Neutrophil (primary cell): ENCODE measurements around the gene GCLC.

Experiments used
- H3K27ac ChIP-seq: fragments of 200-600 bp; sonication (generic); 2 replicates; pipeline ENCODE4 v1.5.1; 2016; ENCODE audit warnings: mild to moderate bottlenecking, moderate library complexity
- H3K27me3 ChIP-seq: fragments of 200-600 bp; sonication (generic); 2 replicates; pipeline ENCODE4 v1.6.0; 2016; ENCODE audit warnings: mild to moderate bottlenecking
- H3K36me3 ChIP-seq: fragments of 200-600 bp; sonication (generic); 2 replicates; pipeline ENCODE4 v1.5.1; 2017
- H3K4me1 ChIP-seq, 2 experiments: fragments of 200-600 bp in 1 of 2; sonication (generic) in 1 of 2; 1 replicate in 1 of 2; 2 replicates in 1 of 2; pipeline versions ENCODE4 v1.5.1 to v1.6.1; 2013 to 2016; ENCODE audit warnings: low read depth in 1 of 2, low read length in 1 of 2, mild to moderate bottlenecking in 1 of 2, moderate library complexity in 1 of 2; ENCODE audit not compliant: control insufficient read depth in 1 of 2, insufficient read depth in 1 of 2
- H3K4me3 ChIP-seq, 2 experiments: fragments of 200-600 bp in 1 of 2; sonication (generic) in 1 of 2; 1 replicate in 1 of 2; 2 replicates in 1 of 2; pipeline ENCODE4 v1.5.1; 2013 to 2016; ENCODE audit warnings: low read depth in 1 of 2, low read length in 1 of 2, mild to moderate bottlenecking in 1 of 2, moderate library complexity in 1 of 2
- H3K9me3 ChIP-seq: fragments of 200-600 bp; sonication (generic); 2 replicates; pipeline ENCODE4 v1.5.1; 2016
- TF ChIP-seq, protein P1 (sequence below): fragments of 200-600 bp; sonication (generic); IDR thresholded peaks from 2 replicates; pipeline ENCODE4 v1.5.1; 2016; ENCODE audit warnings: antibody characterized with exemption

Gene GCLC

DNA sequence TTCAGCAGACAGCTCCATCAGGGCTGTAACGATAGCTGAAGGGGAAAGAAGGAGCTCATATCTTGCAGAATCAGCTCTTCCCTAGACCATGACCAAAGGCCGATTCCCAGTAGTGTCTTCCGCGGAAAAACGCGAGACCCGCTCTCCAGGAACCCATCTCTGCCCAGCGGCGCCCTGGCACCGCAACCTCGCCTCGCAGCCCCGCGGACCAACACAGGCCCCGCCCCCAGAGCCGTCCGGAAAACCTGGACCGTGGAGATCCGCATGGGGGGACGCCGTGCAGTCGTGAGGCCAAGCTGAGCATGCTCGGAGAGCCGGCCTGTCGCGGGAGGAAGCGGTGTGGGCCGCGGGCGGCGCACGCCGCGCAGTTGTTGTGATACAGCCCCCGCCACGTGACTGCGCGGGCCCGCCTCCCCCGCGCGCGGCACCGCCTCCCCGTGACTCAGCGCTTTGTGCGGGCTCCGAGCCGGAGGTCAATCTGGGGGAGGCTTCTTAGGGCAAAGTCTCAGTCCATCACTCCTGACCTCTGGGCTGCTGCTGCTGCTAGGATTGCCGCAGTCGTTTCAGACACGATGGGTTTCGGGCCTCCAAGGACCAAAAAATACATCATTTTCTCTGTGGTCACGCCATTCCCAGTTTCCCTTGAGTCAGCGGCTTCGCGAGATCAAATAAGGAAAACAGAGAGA is 3.1 kb upstream of the GCLC start:
- TF ChIP-seq, protein P1, sequence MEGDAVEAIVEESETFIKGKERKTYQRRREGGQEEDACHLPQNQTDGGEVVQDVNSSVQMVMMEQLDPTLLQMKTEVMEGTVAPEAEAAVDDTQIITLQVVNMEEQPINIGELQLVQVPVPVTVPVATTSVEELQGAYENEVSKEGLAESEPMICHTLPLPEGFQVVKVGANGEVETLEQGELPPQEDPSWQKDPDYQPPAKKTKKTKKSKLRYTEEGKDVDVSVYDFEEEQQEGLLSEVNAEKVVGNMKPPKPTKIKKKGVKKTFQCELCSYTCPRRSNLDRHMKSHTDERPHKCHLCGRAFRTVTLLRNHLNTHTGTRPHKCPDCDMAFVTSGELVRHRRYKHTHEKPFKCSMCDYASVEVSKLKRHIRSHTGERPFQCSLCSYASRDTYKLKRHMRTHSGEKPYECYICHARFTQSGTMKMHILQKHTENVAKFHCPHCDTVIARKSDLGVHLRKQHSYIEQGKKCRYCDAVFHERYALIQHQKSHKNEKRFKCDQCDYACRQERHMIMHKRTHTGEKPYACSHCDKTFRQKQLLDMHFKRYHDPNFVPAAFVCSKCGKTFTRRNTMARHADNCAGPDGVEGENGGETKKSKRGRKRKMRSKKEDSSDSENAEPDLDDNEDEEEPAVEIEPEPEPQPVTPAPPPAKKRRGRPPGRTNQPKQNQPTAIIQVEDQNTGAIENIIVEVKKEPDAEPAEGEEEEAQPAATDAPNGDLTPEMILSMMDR = peak; percentile 42
- H3K36me3 ChIP-seq = no peaks in the 10 kb centered on the region
- peak overlapping the region; percentile 59 to 81 for H3K4me3 ChIP-seq
- H3K27me3 ChIP-seq = peaks cover 20% of the 10 kb centered on the region
- H3K9me3 ChIP-seq = no peaks in the 10 kb centered on the region
- H3K27ac ChIP-seq = peak overlapping the region; percentile 63
- peaks cover 23 to 31% of the 10 kb centered on the region in 2 experiments for H3K4me1 ChIP-seq

DNA sequence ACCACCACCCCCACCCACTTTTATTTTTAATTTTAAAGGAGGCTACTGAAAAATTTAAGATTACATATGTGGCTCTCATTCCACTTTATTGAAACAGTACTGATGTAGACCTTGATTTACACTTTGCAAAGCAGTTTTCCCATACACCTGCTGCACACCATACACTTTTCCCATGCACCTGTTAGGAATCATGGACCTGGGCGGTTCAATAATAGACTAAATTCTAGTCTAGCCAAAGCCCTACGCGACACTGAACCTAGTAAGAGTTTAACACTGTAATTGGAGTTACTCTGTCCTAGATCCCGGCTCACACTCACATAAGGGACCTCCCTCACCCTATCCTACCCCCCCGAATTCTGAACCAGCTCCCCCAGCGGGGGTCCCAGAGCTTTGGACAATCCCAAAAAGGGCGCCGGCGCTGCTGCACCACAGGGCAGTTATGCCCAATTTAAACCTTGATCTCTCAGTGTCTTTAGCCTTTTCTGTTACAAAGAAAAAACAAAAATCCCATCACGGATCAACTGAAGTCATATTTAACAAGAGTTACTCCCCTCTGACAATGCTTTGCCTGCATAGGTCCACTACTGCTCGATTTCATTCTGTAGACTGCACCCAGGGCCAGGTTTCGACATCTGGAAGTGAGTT is 2.4 kb upstream of the GCLC start:
- peaks cover 23 to 31% of the 10 kb centered on the region in 2 experiments for H3K4me1 ChIP-seq
- TF ChIP-seq, protein P1 = no peak
- no peaks in the 10 kb centered on the region for H3K9me3 ChIP-seq
- H3K4me3 ChIP-seq = peak overlapping the region; percentile 59 to 81
- peaks cover 20% of the 10 kb centered on the region for H3K27me3 ChIP-seq
- peak overlapping the region; percentile 63 for H3K27ac ChIP-seq
- H3K36me3 ChIP-seq = no peaks in the 10 kb centered on the region

DNA sequence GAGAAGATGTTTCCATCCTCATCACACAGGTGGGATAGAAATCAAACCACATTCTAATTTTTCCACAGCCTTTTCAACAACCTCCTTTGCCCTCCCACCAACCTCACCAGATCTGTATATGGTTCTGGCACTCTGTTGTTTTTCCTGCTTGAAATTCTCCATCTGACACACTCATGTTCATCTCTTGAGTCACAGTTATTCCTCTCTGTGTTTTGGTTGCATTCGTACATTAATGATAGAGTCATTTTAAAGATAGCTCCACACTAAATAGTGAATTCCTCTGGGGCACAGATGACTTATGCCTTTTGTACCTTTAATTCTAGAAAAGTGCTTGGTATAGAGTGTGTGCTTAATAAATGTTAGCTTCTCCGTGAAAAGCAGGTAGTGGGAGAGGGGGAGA is 1.4 kb upstream of the GCLC start:
- no peak overlapping the region for H3K27ac ChIP-seq
- no peak overlapping the region for H3K4me3 ChIP-seq
- H3K4me1 ChIP-seq = peaks cover 23 to 31% of the 10 kb centered on the region in 2 experiments

DNA sequence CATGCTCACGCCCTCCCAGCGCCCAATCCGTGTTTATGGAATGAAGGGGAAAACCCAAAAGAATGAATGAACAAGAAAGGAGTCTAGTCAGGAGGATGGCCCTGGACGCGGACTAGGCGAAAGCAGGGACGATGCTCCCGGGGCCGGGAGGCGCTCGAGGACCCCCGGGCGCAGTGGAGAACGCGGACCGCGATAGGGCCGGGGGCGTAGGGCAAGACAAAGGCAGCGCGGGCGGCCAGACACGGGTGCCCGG is 758 bp downstream of the GCLC start:
- no peaks in the 10 kb centered on the region for H3K9me3 ChIP-seq
- peaks cover 20% of the 10 kb centered on the region for H3K27me3 ChIP-seq
- TF ChIP-seq, protein P1 = no peak
- no peaks in the 10 kb centered on the region for H3K36me3 ChIP-seq
- H3K4me3 ChIP-seq = peak overlapping the region; percentile 69 to 78
- H3K27ac ChIP-seq = peak overlapping the region; percentile 74
- peaks cover 23 to 31% of the 10 kb centered on the region in 2 experiments for H3K4me1 ChIP-seq

More for the DNA sequence above, 1.4 kb upstream of the GCLC start:
- TF ChIP-seq, protein P1 = no peak
- no peaks in the 10 kb centered on the region for H3K9me3 ChIP-seq
- H3K27me3 ChIP-seq = peaks cover 20% of the 10 kb centered on the region
- H3K36me3 ChIP-seq = no peaks in the 10 kb centered on the region

DNA sequence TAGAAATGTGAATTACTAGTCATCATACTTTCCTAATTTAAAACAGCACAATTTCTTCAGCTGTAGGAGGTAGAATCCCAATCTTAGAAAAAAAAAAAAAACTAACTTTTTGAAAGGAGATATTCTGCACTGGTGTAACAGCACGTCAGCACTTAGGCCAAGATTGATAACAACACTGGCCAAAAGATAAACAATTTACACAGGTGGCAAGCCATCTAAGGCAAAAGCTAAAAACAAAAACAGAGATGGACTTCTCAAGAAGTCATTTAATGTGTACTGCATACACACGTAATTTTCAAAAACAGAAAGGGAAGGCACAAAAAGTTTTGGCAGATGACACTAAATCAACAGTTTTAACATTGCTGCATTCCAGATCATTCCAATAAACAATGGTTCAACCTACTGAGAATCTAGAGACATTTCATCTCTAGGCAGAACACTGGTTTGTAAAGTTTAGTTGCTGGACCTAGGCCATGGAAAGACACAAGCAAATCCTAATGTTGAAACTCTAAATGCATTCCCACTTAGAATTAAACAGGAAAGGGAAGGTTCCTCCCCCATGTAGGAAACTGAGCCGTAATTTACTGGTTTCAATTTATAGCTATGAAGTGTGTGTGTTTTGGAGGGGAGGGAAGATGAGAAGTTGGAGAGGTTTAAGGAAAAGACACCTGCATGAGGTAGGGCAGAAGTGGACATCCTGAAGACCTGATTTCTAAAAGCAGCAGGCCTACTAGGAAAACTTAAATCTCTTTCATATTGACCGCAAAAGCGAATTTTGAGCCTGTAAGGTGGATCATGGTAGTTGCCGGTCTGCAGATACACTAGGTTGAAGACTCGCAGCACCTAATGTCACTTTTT is 1.3 kb downstream of the GCLC start:
- H3K27ac ChIP-seq = peak overlapping the region; percentile 74

More for the DNA sequence above, 1.3 kb downstream of the GCLC start:
- Histone ChIP-seq H3K36me3 (no peaks in the 10 kb centered on the region), H3K9me3 (no peaks in the 10 kb centered on the region), H3K27me3 (peaks cover 20% of the 10 kb centered on the region), H3K4me3 (peak overlapping the region; percentile 69 to 78), H3K4me1 (peaks cover 23 to 30% of the 10 kb centered on the region in 2 experiments)
- TF ChIP-seq, protein P1 = no peak
